PC-9 (cell line): Measurements from ENCODE around the gene RBM10. TPM values are rescaled to one million over a fixed set of nuclear protein-coding genes. Genes with fewer than 3 reads are reported as not detected.
A peak's percentile ranks its signal among the peaks of the same experiment; 100 is the strongest.

Experiments used
- BruUV-seq: library from RNA; stranded (reverse); fragments of 400-500 nt; replicated peaks from 2 replicates; lab custom pipeline; 2021; lab: Mats Ljungman, UMichigan
- CTCF ChIA-PET: fragments of 300-600 bp; sonication (Branson Sonifier 250); formaldehyde crosslinking; loops from one replicate; lab custom pipeline; 2022; ENCODE audit warnings: antibody characterized with exemption; lab: Charles Lee
- POLR2A ChIA-PET: fragments of 300-600 bp; sonication (Branson Sonifier 250); formaldehyde crosslinking; loops from one replicate; lab custom pipeline; 2022; ENCODE audit warnings: antibody characterized with exemption; ENCODE audit not compliant: unreplicated experiment; lab: Charles Lee
- DNase-seq, 2 experiments: peaks; one replicate each; pipeline versions ENCODE4 v3.0.0 to v3.0.0-alpha.2; 2015 to 2022; ENCODE audit warnings: mixed read lengths in 1 of 2
- H2AFZ ChIP-seq: fragments of 200-600 bp; sonication (generic); 2 replicates; pipeline ENCODE4 v1.8.1; 2017; ENCODE audit warnings: antibody characterized with exemption
- H3F3A ChIP-seq: fragments of 200-600 bp; sonication (generic); 2 replicates; pipeline ENCODE4 v1.8.1; 2017; ENCODE audit warnings: antibody characterized with exemption, mild to moderate bottlenecking, low read depth; ENCODE audit not compliant: insufficient read depth
- H3K27ac ChIP-seq: fragments of 200-600 bp; sonication (generic); 2 replicates; pipeline ENCODE4 v1.6.1; 2016; ENCODE audit warnings: mixed run types
- H3K27me3 ChIP-seq: fragments of 200-600 bp; sonication (generic); 2 replicates; pipeline ENCODE4 v1.6.1; 2016; ENCODE audit warnings: low read depth, mixed run types; ENCODE audit not compliant: insufficient read depth
- H3K36me3 ChIP-seq: fragments of 200-600 bp; sonication (generic); 2 replicates; pipeline ENCODE4 v1.6.1; 2016; ENCODE audit warnings: low read depth, mixed run types
- H3K4me1 ChIP-seq: fragments of 200-600 bp; sonication (generic); replicated peaks from 2 replicates; pipeline ENCODE4 v1.6.1; 2016; ENCODE audit warnings: mixed run types; ENCODE audit not compliant: insufficient read depth
- H3K4me2 ChIP-seq: fragments of 200-600 bp; sonication (generic); 2 replicates; pipeline ENCODE4 v1.6.1; 2017; ENCODE audit warnings: mixed run types
- H3K4me3 ChIP-seq: fragments of 200-600 bp; sonication (generic); 2 replicates; pipeline ENCODE4 v1.6.1; 2016; ENCODE audit warnings: mixed run types
- H3K79me2 ChIP-seq: fragments of 200-600 bp; sonication (generic); 2 replicates; pipeline ENCODE4 v1.6.1; 2017; ENCODE audit warnings: low read depth, mixed run types
- H3K9me2 ChIP-seq: fragments of 200-600 bp; sonication (generic); 2 replicates; pipeline ENCODE4 v1.8.1; 2017; ENCODE audit warnings: mild to moderate bottlenecking; ENCODE audit not compliant: insufficient read depth
- H3K9me3 ChIP-seq: fragments of 200-600 bp; sonication (generic); 2 replicates; pipeline ENCODE4 v1.8.1; 2016; ENCODE audit warnings: low read depth; ENCODE audit not compliant: insufficient read depth
- H4K20me1 ChIP-seq: fragments of 200-600 bp; sonication (generic); 2 replicates; pipeline ENCODE4 v1.8.1; 2017; ENCODE audit not compliant: insufficient read depth
- EZH2 ChIP-seq: fragments of 200-600 bp; sonication (generic); IDR thresholded peaks from 2 replicates; pipeline ENCODE4 v1.8.0; 2017; ENCODE audit warnings: antibody characterized with exemption, low read depth
- intact Hi-C: fragments of 100-400 bp; cut with micrococcal nuclease; formaldehyde crosslinking; loops from one replicate; pipeline ENCODE4 v1.10.0; 2022; ENCODE audit not compliant: unreplicated experiment
- total RNA-seq: library from RNA; stranded (reverse); gene quantifications from 2 replicates; pipeline ENCODE4 v1.2.3, GENCODE V29; 2021
- TF ChIP-seq, protein P1 (sequence below): fragments of 200-600 bp; sonication (generic); conservative IDR thresholded peaks from 2 replicates; pipeline ENCODE4 v1.6.1; 2017; ENCODE audit warnings: mixed run types, antibody characterized with exemption, mild to moderate bottlenecking, moderate library complexity

Gene RBM10
- total RNA-seq, 1 experiment from 2014 or later = 34.8 TPM

DNA sequence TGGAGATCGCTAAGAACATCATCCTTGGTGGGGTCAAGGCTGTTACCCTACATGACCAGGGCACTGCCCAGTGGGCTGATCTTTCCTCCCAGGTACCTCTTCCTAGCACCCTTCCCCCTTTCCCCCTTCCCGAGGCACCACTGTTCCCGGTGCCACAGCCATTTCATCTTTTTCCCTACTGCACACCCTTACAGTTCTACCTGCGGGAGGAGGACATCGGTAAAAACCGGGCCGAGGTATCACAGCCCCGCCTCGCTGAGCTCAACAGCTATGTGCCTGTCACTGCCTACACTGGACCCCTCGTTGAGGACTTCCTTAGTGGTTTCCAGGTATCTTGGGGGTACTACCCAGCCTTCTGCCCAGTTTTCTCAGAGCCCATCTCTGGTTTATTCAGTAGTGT is 54.3 kb downstream of the RBM10 start:
- H3K9me3 ChIP-seq = no peaks in the 10 kb centered on the region
- no peak overlapping the region for H2AFZ ChIP-seq
- no peak for DNase-seq
- H3K27ac ChIP-seq = no peak overlapping the region
- no peaks in the 10 kb centered on the region for H3K27me3 ChIP-seq
- H3K4me1 ChIP-seq = no peaks in the 10 kb centered on the region
- no TSS peak for BruUV-seq
- no peaks in the 10 kb centered on the region for H3K36me3 ChIP-seq
- H3K9me2 ChIP-seq = no peaks in the 10 kb centered on the region
- no peak overlapping the region for H3K4me3 ChIP-seq
- CTCF ChIA-PET = no interaction called here
- no peaks in the 10 kb centered on the region for H3F3A ChIP-seq
- no peak for TF ChIP-seq EZH2
- TF ChIP-seq, protein P1, sequence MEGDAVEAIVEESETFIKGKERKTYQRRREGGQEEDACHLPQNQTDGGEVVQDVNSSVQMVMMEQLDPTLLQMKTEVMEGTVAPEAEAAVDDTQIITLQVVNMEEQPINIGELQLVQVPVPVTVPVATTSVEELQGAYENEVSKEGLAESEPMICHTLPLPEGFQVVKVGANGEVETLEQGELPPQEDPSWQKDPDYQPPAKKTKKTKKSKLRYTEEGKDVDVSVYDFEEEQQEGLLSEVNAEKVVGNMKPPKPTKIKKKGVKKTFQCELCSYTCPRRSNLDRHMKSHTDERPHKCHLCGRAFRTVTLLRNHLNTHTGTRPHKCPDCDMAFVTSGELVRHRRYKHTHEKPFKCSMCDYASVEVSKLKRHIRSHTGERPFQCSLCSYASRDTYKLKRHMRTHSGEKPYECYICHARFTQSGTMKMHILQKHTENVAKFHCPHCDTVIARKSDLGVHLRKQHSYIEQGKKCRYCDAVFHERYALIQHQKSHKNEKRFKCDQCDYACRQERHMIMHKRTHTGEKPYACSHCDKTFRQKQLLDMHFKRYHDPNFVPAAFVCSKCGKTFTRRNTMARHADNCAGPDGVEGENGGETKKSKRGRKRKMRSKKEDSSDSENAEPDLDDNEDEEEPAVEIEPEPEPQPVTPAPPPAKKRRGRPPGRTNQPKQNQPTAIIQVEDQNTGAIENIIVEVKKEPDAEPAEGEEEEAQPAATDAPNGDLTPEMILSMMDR = no peak
- peaks cover 28% of the 10 kb centered on the region for H3K79me2 ChIP-seq
- intact Hi-C loops = loop anchor here (10.0 kb wide), 1 partner anchor 456 kb away; the partner anchor contains the start of genes ELK1 and UXT
- no peak overlapping the region for H3K4me2 ChIP-seq
- H4K20me1 ChIP-seq = no peaks in the 10 kb centered on the region
- POLR2A ChIA-PET = no interaction called here

DNA sequence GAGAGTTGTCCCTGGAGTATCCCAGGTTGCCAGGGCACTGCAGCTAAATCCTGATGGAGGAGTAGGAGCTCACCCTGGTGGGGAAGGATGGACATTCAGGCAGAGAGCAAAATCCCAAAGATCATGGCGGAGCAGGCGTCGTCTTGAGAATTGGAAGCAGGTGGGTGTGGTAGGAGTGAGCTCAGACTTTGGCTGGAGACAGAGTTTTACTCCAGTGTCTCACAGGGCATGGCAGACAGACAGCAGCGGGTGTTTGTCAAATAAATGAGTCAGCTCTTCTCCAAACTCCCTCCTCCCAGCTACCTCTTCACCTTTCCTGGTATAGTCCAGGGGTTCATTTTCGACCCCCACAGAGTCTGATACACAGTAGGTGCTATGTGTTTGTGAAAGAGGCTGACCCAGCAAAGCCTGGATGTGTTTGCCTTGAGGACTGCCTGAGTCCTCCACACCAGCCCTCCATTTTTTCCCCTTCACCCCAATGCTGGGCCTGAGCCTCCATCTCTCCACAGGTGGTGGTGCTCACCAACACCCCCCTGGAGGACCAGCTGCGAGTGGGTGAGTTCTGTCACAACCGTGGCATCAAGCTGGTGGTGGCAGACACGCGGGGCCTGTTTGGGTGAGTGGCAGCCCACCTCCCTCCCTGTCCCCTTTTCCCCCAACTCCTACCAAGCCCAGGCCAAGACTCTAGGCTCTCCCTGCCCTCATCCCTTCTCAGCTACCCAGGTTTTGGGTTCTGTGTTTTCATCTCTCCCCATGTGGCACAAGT is 55.5 kb downstream of the RBM10 start:
- H3K36me3 ChIP-seq = no peaks in the 10 kb centered on the region
- H3K9me3 ChIP-seq = no peaks in the 10 kb centered on the region
- H3F3A ChIP-seq = no peaks in the 10 kb centered on the region
- H3K79me2 ChIP-seq = peaks cover 15% of the 10 kb centered on the region
- H3K4me2 ChIP-seq = no peak overlapping the region
- no peak for TF ChIP-seq EZH2
- TF ChIP-seq, protein P1 = no peak; the same call in 1 of the 2 replicates
- DNase-seq = peak in 1 of 2 experiments; percentile 11
- no peaks in the 10 kb centered on the region for H3K9me2 ChIP-seq
- intact Hi-C loops = no loop called here
- no TSS peak for BruUV-seq
- POLR2A ChIA-PET = interaction anchor here (0.5 to 0.6 kb wide), 2 partner anchors 17 to 19 kb away, joined by 3 to 7 read pairs; no protein-coding TSS in a partner anchor
- no peak overlapping the region for H3K27ac ChIP-seq
- CTCF ChIA-PET = no interaction called here
- H4K20me1 ChIP-seq = no peaks in the 10 kb centered on the region
- no peak overlapping the region for H2AFZ ChIP-seq
- H3K4me3 ChIP-seq = no peak overlapping the region
- H3K27me3 ChIP-seq = no peaks in the 10 kb centered on the region
- H3K4me1 ChIP-seq = no peaks in the 10 kb centered on the region

DNA sequence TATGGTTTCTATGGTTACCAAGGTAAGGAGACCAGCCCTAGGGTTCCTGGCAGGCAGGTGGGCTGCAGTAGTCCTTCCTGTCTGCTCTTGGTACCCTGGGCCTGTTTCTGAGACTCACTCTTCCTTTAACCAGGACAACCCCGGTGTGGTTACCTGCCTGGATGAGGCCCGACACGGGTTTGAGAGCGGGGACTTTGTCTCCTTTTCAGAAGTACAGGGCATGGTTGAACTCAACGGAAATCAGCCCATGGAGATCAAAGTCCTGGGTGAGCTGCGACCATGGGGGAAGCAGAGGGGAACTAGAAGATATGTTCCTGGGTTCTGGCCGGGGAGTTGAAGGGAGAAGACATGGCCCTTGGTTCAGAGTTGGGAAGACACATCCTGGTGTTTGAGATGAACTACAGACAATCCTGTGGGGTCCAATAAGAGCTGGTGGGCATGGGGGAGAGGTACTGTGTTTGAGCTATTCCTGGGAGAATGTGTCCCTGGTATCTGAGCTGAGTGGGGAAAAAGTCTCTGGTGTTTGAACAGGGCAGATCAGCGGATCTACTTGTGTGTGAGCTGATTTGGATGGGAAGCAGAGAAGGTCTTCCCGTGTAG is 56.4 kb downstream of the RBM10 start:
- ChIA-PET CTCF (no interaction called here), POLR2A (no interaction called here)

More for the DNA sequence above, 56.4 kb downstream of the RBM10 start:
- H3K9me2 ChIP-seq = no peaks in the 10 kb centered on the region
- no peaks in the 10 kb centered on the region for H3K36me3 ChIP-seq
- TF ChIP-seq, protein P1 = no peak
- no peak for TF ChIP-seq EZH2
- H3K9me3 ChIP-seq = no peaks in the 10 kb centered on the region
- H3K4me1 ChIP-seq = no peaks in the 10 kb centered on the region
- no peak for DNase-seq
- BruUV-seq = no TSS peak
- intact Hi-C loops = no loop called here
- H3K27ac ChIP-seq = no peak overlapping the region
- no peak overlapping the region for H3K4me3 ChIP-seq
- no peak overlapping the region for H2AFZ ChIP-seq
- no peak overlapping the region for H3K4me2 ChIP-seq
- no peaks in the 10 kb centered on the region for H4K20me1 ChIP-seq
- peaks cover 6% of the 10 kb centered on the region for H3K79me2 ChIP-seq
- H3F3A ChIP-seq = no peaks in the 10 kb centered on the region
- no peaks in the 10 kb centered on the region for H3K27me3 ChIP-seq
